Heart right ventricle (tissue), 16 donors: Measurements from ENCODE around the gene TFAP2E. TPM values are rescaled to one million over a fixed set of nuclear protein-coding genes. Genes with fewer than 3 reads are reported as not detected.

Experiments used
- ATAC-seq, 8 donors: fragments of 200-7000 bp; cut with Tn5 transposase; one replicate each; pipeline ENCODE4 v1.9.1; 2020; ENCODE audit warnings: mild to moderate bottlenecking in 8 of 8, moderate library complexity in 8 of 8, moderate number of reproducible peaks in 1 of 8
- DNase-seq, 2 donors: peaks; one replicate each; pipeline ENCODE4 v3.0.0-alpha.2; 2020
- H3K27ac ChIP-seq, 10 donors: fragments of 200-600 bp; sonication (generic) in 2 of 10; one replicate each; pipeline versions ENCODE4 v1.5.0 to v1.8.0; 2020 to 2022; ENCODE audit warnings: mild to moderate bottlenecking in 3 of 10
- H3K27me3 ChIP-seq, 7 donors: fragments of 200-600 bp; one replicate each; pipeline ENCODE4 v1.8.0; 2021 to 2022; ENCODE audit warnings: mild to moderate bottlenecking in 2 of 7
- H3K36me3 ChIP-seq, 9 donors: fragments of 200-600 bp; sonication (generic) in 1 of 9; one replicate each; pipeline versions ENCODE4 v1.5.0 to v1.8.0; 2020 to 2022; ENCODE audit warnings: mild to moderate bottlenecking in 2 of 9
- H3K4me1 ChIP-seq, 9 donors: fragments of 200-600 bp; sonication (generic) in 1 of 9; one replicate each; pipeline versions ENCODE4 v1.5.0 to v1.8.0; 2020 to 2022; ENCODE audit warnings: mild to moderate bottlenecking in 4 of 9
- H3K4me3 ChIP-seq, 10 donors: fragments of 200-600 bp; sonication (generic) in 2 of 10; one replicate each; pipeline versions ENCODE4 v1.5.0 to v1.8.0; 2020 to 2022; ENCODE audit warnings: mild to moderate bottlenecking in 7 of 10, moderate library complexity in 2 of 10
- H3K9me3 ChIP-seq, 11 donors: fragments of 200-600 bp in 10 of 11; sonication (generic) in 2 of 11; one replicate each; pipeline versions ENCODE4 v1.5.0 to v1.8.0; 2013 to 2022; ENCODE audit warnings: mild to moderate bottlenecking in 2 of 11, control low read depth in 1 of 11, moderate library complexity in 1 of 11
- CTCF ChIP-seq, 9 donors: fragments of 200-600 bp; sonication (generic) in 2 of 9; IDR thresholded peaks; one replicate each; pipeline versions ENCODE4 v1.5.0 to v1.8.0; 2021 to 2022; ENCODE audit warnings: antibody characterized with exemption in 9 of 9, mild to moderate bottlenecking in 5 of 9, moderate library complexity in 1 of 9
- WGBS, 2 donors: extraction: QIAGEN DNeasy Blood & Tissue Kit; methylation state at CpG; one replicate each; pipeline ENCODE4 v1.1.7; 2013; ENCODE audit warnings: inconsistent platforms in 1 of 2; 5-methylcytosine and 5-hydroxymethylcytosine counted together
- intact Hi-C, 10 donors: fragments of 100-400 bp; cut with DNase I; formaldehyde crosslinking; loops; one replicate each; pipeline versions ENCODE4 v1.11.1 to v1.14.2; 2022
- polyA plus RNA-seq, 2 donors: library from polyadenylated mRNA; stranded (reverse); fragments of 200-250 nt; gene quantifications; one replicate each; pipeline ENCODE4 v1.2.3, GENCODE V29; 2013
- total RNA-seq, 10 donors: library from RNA; stranded (reverse); fragmentation: NEBNext Ultra II Directional in 3 of 10; extraction: Animal tissue kit (Norgen Biotek cat#: 25700) in 3 of 10; gene quantifications; one replicate each; pipeline versions ENCODE4 v1.2.1 to v1.2.4, GENCODE V29; 2021 to 2023
- donor health status: Arrhythmogenic right ventricular cardiomyopathy.
- donor health status: ischemic (EF 13 %, LVEDD 7.1; RV severe dilation, severe dysfunction).
- donor health status: healthy with polysubstance abuse.
- donor health status: DM: no; HTN: yes; CAD: no.
- donor health status: DM: no; HTN: no; CAD: no.
- donor health status: ischemic (EF 25% LVEDD 6.9; RV normal size, moderate dysfunction).
- donor health status: ischemic (EF 25% LVEDD 5.7; RV mildly dilated, moderate dysfunction).
- donor health status: healthy.
- donor health status: DM: yes; HTN: yes; CAD: no.
- donor health status: Ischemic cardiomyopathy.
- donor health status: ischemic (EF 35%, LVEDD 5.7; RV mildly dilated, moderate dysfunction).
- donor health status: nonischemic (EF 11% LVEDD 7.7; RV severe dilation, severe dysfunction).
- donor health status: DM: yes; HTN: yes; CAD: no.
- donor health status: PGD.
- donor health status: ischemic (EF 29% LVEDD 5.4; RV normal size, mild dysfunction).
- donor health status: nonischemic (EF 23%, LVEDD 6.1; RV moderate dilation, normal function).

The TFAP2E gene
- total and polyA plus RNA-seq, 12 donors, result 0.18 to 1.4 (median 0.40) TPM; not detected in 3

- H3K36me3 ChIP-seq, result peaks cover 0 to 45% (median 0%) of the 10 kb centered on the region in 9 donors
- H3K27ac ChIP-seq, result peak overlapping the region in 7 of 10 donors; percentile 5 to 68 (median 45)
- DNase-seq (peak; percentile 68 to 77), ATAC-seq (peak in 7 of 8 donors; percentile 4 to 44 (median 15))
- TF ChIP-seq CTCF (IDR thresholded peaks at IDR 0.05), result no peak
- WGBS, 2 donors, result 52 to 59% methylated on average over 44 of the region's 44 CpGs
- H3K9me3 ChIP-seq, result no peaks in the 10 kb centered on the region
- peak overlapping the region in 1 of 10 donors; percentile 5 for H3K4me3 ChIP-seq
- H3K4me1 ChIP-seq, result peaks cover 0 to 58% (median 37%) of the 10 kb centered on the region in 9 donors
- no peaks in the 10 kb centered on the region for H3K27me3 ChIP-seq
- intact Hi-C loops, result loop anchor here in 5 of 10 donors (2.0 to 10.0 kb wide), 6 partner anchors 108 to 368 kb away; partner anchors contain the start of genes C1orf216 (in 2 of the 5) and SFPQ (in 1 of the 5)
These were observed 12.6 kb upstream of the TFAP2E start for GRCh38 chr1:35560256-35561225.

- no peak overlapping the region for H3K4me3 ChIP-seq
- H3K4me1 ChIP-seq, result peaks cover 0 to 49% (median 28%) of the 10 kb centered on the region in 9 donors
- ATAC-seq, result no peak
- peaks cover 0 to 50% (median 0%) of the 10 kb centered on the region in 9 donors for H3K36me3 ChIP-seq
- 77 to 82% methylated on average over 11 of the region's 11 CpGs for WGBS, 2 donors
- no peaks in the 10 kb centered on the region for H3K9me3 ChIP-seq
- no peak for TF ChIP-seq CTCF (IDR thresholded peaks at IDR 0.05)
- no peak for DNase-seq
- H3K27me3 ChIP-seq, result no peaks in the 10 kb centered on the region
- intact Hi-C loops, result loop anchor here in 5 of 10 donors (2.0 to 10.0 kb wide), 6 partner anchors 109 to 369 kb away; partner anchors contain the start of genes C1orf216 (in 2 of the 5) and SFPQ (in 1 of the 5)
- peak overlapping the region in 6 of 10 donors; percentile 36 to 68 (median 46) for H3K27ac ChIP-seq
These were observed 11.7 kb upstream of the TFAP2E start for GRCh38 chr1:35561297-35561971.

DNA sequence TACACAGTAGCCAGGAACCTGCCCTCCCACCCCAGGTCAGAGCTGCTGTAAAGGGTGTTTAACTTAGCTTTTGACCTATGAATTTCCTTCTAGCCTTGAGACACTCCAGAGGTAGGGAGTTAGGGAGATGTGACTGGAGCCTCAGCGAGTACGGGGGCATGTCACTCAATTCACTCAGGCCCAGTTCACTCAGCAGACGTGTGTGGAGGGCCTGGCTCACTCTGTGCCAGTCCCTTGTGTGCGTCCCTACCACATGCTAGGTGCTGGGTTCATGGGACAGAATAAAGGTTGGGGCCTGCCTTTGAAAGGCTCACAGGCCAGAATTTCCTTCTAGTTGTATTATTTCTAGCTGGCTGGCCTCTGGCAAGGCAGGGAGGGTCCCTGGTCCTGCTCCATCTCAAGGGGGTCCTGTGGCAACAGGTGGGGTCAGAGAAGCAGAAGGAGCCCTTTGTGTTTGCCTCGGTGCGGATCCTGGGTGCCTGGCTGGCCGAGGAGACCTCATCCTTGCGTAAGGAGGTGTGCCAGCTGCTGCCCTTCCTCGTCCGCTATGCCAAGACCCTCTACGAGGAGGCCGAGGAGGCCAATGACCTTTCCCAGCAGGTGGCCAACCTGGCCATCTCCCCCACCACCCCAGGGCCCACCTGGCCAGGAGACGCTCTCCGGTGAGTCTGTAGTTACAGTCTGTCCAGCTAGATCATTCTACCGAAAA is 11.0 kb upstream of the TFAP2E start:
- H3K36me3 ChIP-seq, result peaks cover 0 to 56% (median 0%) of the 10 kb centered on the region in 9 donors
- intact Hi-C loops, result loop anchor here in 6 of 10 donors (2.0 to 10.0 kb wide), 7 partner anchors 109 to 370 kb away; partner anchors contain the start of genes C1orf216 (in 2 of the 6) and SFPQ (in 1 of the 6)
- WGBS, 2 donors, result 90 to 93% methylated on average over 15 of the region's 15 CpGs
- no peak for TF ChIP-seq CTCF (IDR thresholded peaks at IDR 0.05)
- no peak for ATAC-seq
- H3K27me3 ChIP-seq, result no peaks in the 10 kb centered on the region
- H3K9me3 ChIP-seq, result no peaks in the 10 kb centered on the region
- DNase-seq, result no peak
- H3K27ac ChIP-seq, result no peak overlapping the region
- peaks cover 0 to 45% (median 24%) of the 10 kb centered on the region in 9 donors for H3K4me1 ChIP-seq
- H3K4me3 ChIP-seq, result no peak overlapping the region
